GM12874 (cell line): ENCODE measurements around the gene KIAA0586.

Experiments
- CTCF ChIP-seq: IDR thresholded peaks from 2 replicates; pipeline ENCODE4 v1.5.1; 2011; ENCODE audit warnings: low read depth, mild to moderate bottlenecking, control low read depth, low read length, moderate library complexity; ENCODE audit not compliant: insufficient read depth

The KIAA0586 gene

GRCh38 chr14:58557242-58557641, 129.7 kb downstream of the KIAA0586 start:
- TF ChIP-seq CTCF, result no peak

GRCh38 chr14:58560208-58560607, 132.7 kb downstream of the KIAA0586 start:
- no peak for TF ChIP-seq CTCF

DNA sequence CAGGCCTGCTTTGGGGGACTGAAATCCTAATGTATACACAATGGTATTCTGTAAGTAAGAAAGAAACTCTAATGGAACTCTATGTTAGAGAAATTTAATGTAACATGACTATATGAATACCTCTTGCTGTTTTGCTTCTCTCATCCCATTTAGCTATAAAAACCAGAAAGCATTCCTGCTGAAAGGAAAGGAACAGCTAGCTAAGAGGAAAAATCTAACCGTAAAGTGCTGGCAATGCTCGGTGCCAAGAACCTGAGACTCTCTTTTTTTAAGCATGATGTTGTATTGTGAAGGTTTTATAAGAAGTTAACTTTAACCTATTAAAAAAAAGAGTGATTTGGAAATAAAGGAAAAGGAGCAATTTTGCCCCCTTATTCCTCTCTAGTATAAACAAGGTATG, 134.6 kb downstream of the KIAA0586 start:
- TF ChIP-seq CTCF, result no peak

DNA sequence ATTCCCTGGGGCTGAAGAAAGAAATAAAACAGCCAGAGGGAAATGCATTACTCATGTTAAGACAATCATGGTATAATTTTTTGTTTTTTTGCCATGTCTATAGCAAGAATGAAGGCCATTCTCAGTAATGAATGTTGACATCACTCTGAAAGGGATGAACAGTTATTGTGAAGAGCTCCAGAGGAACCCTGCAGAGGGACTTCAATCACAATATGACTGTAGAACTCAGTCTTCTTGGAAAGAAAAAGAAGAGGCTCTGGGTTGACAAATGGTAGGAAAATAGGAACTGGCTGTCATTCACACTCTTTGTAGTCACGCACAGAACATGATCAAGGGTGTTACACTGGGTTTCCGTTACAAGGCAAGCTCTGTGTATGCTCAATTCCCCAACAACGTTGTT, 136.5 kb downstream of the KIAA0586 start:
- TF ChIP-seq CTCF, result no peak

GRCh38 chr14:58565832-58566231, 138.3 kb downstream of the KIAA0586 start:
- TF ChIP-seq CTCF, result no peak

DNA sequence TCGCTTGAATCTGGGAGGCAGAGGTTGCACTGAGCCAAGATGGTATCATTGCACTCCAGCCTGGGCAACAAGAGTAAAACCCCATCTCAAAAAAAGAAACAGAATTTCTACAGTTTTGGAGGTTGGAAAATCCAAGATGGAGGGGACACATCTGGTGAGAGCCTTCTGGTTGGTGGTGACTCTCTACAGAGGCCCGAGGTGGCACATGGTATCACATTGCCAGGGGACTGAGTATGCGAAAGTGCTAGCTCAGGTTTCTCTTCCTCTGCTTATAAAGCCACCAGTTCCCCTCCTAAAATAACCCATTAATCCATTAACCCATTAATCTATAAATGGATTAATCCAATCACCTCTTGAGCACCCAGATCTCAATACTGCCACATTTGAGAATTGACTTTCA, 139.5 kb downstream of the KIAA0586 start:
- TF ChIP-seq CTCF, result no peak

DNA sequence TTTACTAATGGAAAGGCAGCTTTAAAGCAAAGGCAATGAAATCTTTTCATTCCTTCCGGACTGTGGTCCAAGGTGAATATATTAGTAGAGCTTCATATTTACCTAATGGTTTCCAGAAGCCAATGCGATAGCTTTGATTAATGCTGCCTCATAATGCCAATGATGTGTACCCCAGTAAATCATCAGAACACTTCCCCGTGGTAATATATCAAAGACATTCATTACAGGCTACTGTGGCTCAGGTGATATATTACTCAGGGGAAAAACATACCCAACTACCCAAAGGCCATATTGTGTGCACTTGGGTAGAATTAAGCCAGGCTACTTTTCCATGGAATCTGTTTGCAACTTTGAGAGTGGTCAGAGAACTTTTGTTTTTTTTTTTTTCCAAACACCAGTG, 140.8 kb downstream of the KIAA0586 start:
- TF ChIP-seq CTCF, result no peak

DNA sequence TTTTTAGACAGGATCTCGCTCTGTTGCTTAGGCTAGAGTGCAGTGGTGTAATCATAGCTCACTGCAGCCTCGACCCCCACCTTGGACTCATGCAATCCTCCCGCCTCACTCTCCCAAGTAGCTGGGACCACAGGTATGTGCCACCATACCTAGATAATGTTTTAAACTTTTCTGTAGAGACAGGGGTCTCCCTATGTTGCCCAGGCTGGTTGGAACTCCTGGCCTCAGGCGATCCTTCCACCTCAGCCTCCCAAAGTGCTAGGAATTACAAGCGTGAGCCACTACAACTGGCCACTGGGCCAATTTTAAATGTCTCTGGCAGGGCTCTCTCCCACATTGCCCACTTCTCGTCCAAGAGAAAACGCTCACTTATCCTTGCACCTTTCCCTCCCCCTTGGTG, 143.7 kb downstream of the KIAA0586 start:
- no peak for TF ChIP-seq CTCF
